Heart right ventricle (tissue), 16 donors: ENCODE data around the gene GRK1. TPM values are rescaled to one million over a fixed set of nuclear protein-coding genes. Genes with fewer than 3 reads are reported as not detected.
A peak's percentile ranks its signal among the peaks of the same experiment; 100 is the strongest.

ENCODE experiments used
- ATAC-seq, 8 donors: fragments of 200-7000 bp; cut with Tn5 transposase; one replicate each; pipeline ENCODE4 v1.9.1; 2020; ENCODE audit warnings: mild to moderate bottlenecking in 8 of 8, moderate library complexity in 8 of 8, moderate number of reproducible peaks in 1 of 8
- DNase-seq, 2 donors: peaks; one replicate each; pipeline ENCODE4 v3.0.0-alpha.2; 2020
- H3K27ac ChIP-seq, 10 donors: fragments of 200-600 bp; sonication (generic) in 2 of 10; one replicate each; pipeline versions ENCODE4 v1.5.0 to v1.8.0; 2020 to 2022; ENCODE audit warnings: mild to moderate bottlenecking in 3 of 10
- H3K27me3 ChIP-seq, 7 donors: fragments of 200-600 bp; one replicate each; pipeline ENCODE4 v1.8.0; 2021 to 2022; ENCODE audit warnings: mild to moderate bottlenecking in 2 of 7
- H3K36me3 ChIP-seq, 9 donors: fragments of 200-600 bp; sonication (generic) in 1 of 9; one replicate each; pipeline versions ENCODE4 v1.5.0 to v1.8.0; 2020 to 2022; ENCODE audit warnings: mild to moderate bottlenecking in 2 of 9
- H3K4me1 ChIP-seq, 9 donors: fragments of 200-600 bp; sonication (generic) in 1 of 9; one replicate each; pipeline versions ENCODE4 v1.5.0 to v1.8.0; 2020 to 2022; ENCODE audit warnings: mild to moderate bottlenecking in 4 of 9
- H3K4me3 ChIP-seq, 10 donors: fragments of 200-600 bp; sonication (generic) in 2 of 10; one replicate each; pipeline versions ENCODE4 v1.5.0 to v1.8.0; 2020 to 2022; ENCODE audit warnings: mild to moderate bottlenecking in 7 of 10, moderate library complexity in 2 of 10
- H3K9me3 ChIP-seq, 11 donors: fragments of 200-600 bp in 10 of 11; sonication (generic) in 2 of 11; one replicate each; pipeline versions ENCODE4 v1.5.0 to v1.8.0; 2013 to 2022; ENCODE audit warnings: mild to moderate bottlenecking in 2 of 11, control low read depth in 1 of 11, moderate library complexity in 1 of 11
- WGBS, 2 donors: extraction: QIAGEN DNeasy Blood & Tissue Kit; methylation state at CpG; one replicate each; pipeline ENCODE4 v1.1.7; 2013; ENCODE audit warnings: inconsistent platforms in 1 of 2; 5-methylcytosine and 5-hydroxymethylcytosine counted together
- intact Hi-C, 10 donors: fragments of 100-400 bp; cut with DNase I; formaldehyde crosslinking; loops; one replicate each; pipeline versions ENCODE4 v1.11.1 to v1.14.2; 2022
- polyA plus RNA-seq, 2 donors: library from polyadenylated mRNA; stranded (reverse); fragments of 200-250 nt; gene quantifications; one replicate each; pipeline ENCODE4 v1.2.3, GENCODE V29; 2013
- total RNA-seq, 10 donors: library from RNA; stranded (reverse); fragmentation: NEBNext Ultra II Directional in 3 of 10; extraction: Animal tissue kit (Norgen Biotek cat#: 25700) in 3 of 10; gene quantifications; one replicate each; pipeline versions ENCODE4 v1.2.1 to v1.2.4, GENCODE V29; 2021 to 2023
- TF ChIP-seq, protein P1 (sequence below), 9 donors: fragments of 200-600 bp; sonication (generic) in 2 of 9; IDR thresholded peaks; one replicate each; pipeline versions ENCODE4 v1.5.0 to v1.8.0; 2021 to 2022; ENCODE audit warnings: antibody characterized with exemption in 9 of 9, mild to moderate bottlenecking in 5 of 9, moderate library complexity in 1 of 9
- donor health status: Arrhythmogenic right ventricular cardiomyopathy.
- donor health status: ischemic (EF 13 %, LVEDD 7.1; RV severe dilation, severe dysfunction).
- donor health status: healthy with polysubstance abuse.
- donor health status: DM: no; HTN: yes; CAD: no.
- donor health status: DM: no; HTN: no; CAD: no.
- donor health status: ischemic (EF 25% LVEDD 6.9; RV normal size, moderate dysfunction).
- donor health status: ischemic (EF 25% LVEDD 5.7; RV mildly dilated, moderate dysfunction).
- donor health status: healthy.
- donor health status: DM: yes; HTN: yes; CAD: no.
- donor health status: Ischemic cardiomyopathy.
- donor health status: ischemic (EF 35%, LVEDD 5.7; RV mildly dilated, moderate dysfunction).
- donor health status: nonischemic (EF 11% LVEDD 7.7; RV severe dilation, severe dysfunction).
- donor health status: DM: yes; HTN: yes; CAD: no.
- donor health status: PGD.
- donor health status: ischemic (EF 29% LVEDD 5.4; RV normal size, mild dysfunction).
- donor health status: nonischemic (EF 23%, LVEDD 6.1; RV moderate dilation, normal function).

The GRK1 gene
- total and polyA plus RNA-seq, 12 donors = 0.01 to 0.79 (median 0.18) TPM; not detected in 4

DNA sequence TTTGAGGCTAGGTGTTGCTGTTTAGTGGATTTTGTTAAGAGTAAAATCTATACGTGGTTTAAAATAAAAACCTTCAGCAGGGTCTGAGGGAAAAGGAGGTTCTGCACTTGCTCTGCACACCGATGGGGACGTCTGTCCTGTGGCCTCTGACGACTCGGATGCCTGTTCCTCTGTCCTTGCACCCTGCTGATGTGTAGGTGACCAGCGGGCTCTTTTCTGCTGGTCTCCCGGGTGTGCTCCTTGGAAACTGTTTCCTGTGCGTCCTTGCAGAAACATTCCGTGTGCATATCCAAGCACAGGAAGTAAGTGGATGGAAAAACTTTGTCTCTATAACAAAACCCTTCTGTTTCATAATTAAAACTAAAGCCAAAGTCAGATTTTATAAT is 12.9 kb upstream of the GRK1 start:
- H3K27me3 ChIP-seq = peaks cover 0 to 4% (median 0%) of the 10 kb centered on the region in 7 donors
- ATAC-seq (no peak), DNase-seq (no peak)
- H3K4me1 ChIP-seq = peaks cover 0 to 4% (median 0%) of the 10 kb centered on the region in 9 donors
- H3K9me3 ChIP-seq = no peaks in the 10 kb centered on the region
- no peaks in the 10 kb centered on the region for H3K36me3 ChIP-seq
- TF ChIP-seq, protein P1, sequence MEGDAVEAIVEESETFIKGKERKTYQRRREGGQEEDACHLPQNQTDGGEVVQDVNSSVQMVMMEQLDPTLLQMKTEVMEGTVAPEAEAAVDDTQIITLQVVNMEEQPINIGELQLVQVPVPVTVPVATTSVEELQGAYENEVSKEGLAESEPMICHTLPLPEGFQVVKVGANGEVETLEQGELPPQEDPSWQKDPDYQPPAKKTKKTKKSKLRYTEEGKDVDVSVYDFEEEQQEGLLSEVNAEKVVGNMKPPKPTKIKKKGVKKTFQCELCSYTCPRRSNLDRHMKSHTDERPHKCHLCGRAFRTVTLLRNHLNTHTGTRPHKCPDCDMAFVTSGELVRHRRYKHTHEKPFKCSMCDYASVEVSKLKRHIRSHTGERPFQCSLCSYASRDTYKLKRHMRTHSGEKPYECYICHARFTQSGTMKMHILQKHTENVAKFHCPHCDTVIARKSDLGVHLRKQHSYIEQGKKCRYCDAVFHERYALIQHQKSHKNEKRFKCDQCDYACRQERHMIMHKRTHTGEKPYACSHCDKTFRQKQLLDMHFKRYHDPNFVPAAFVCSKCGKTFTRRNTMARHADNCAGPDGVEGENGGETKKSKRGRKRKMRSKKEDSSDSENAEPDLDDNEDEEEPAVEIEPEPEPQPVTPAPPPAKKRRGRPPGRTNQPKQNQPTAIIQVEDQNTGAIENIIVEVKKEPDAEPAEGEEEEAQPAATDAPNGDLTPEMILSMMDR (IDR thresholded peaks at IDR 0.05) = no peak
- intact Hi-C loops = no loop called here
- 56 to 58% methylated on average over 9 of the region's 9 CpGs for WGBS, 2 donors
- no peak overlapping the region for H3K4me3 ChIP-seq
- H3K27ac ChIP-seq = no peak overlapping the region

DNA sequence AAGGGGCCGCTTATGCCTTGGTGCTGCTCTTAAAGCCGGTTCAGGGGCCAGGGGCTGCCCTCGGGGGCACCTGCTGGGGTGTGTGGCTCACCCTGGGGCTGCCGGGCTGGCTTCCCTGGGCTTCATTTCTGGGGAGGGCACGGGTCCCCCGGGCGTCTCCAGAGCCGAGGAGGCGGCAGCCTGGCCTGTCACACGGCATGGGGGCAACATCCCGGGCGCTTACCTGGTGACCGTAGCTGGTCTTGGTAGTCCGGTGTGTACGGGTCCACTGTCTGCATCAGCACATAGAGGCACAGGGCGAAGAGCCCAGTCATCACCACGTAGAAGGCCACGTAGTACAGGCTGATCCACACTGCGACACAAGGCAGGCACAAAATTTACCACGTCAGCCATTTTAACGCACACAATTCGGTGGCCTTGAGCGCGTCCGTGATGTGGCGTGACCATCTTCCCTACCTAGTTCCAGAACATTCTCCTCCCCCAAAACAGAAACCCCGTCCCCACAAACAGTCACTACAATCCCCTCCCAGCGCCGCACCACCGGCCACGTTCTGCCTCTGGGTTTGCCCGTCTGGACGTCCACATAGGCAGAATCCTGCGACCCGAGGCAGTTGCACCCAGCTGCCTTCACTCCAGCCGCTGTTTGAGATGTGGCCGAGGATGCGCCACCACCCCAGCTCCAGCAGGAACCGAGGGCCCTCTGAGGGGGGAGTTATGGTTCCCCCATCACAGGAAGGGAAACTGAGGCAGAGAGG is 12.3 kb upstream of the GRK1 start:
- TF ChIP-seq, protein P1 (IDR thresholded peaks at IDR 0.05) = no peak
- Histone ChIP-seq H3K36me3 (no peaks in the 10 kb centered on the region), H3K4me3 (no peak overlapping the region), H3K27me3 (peaks cover 0 to 4% (median 0%) of the 10 kb centered on the region in 7 donors), H3K4me1 (no peaks in the 10 kb centered on the region), H3K27ac (no peak overlapping the region), H3K9me3 (no peaks in the 10 kb centered on the region)
- DNase-seq = no peak
- intact Hi-C loops = no loop called here
- WGBS, 2 donors = 90 to 93% methylated on average over 39 of the region's 39 CpGs
- no peak for ATAC-seq

DNA sequence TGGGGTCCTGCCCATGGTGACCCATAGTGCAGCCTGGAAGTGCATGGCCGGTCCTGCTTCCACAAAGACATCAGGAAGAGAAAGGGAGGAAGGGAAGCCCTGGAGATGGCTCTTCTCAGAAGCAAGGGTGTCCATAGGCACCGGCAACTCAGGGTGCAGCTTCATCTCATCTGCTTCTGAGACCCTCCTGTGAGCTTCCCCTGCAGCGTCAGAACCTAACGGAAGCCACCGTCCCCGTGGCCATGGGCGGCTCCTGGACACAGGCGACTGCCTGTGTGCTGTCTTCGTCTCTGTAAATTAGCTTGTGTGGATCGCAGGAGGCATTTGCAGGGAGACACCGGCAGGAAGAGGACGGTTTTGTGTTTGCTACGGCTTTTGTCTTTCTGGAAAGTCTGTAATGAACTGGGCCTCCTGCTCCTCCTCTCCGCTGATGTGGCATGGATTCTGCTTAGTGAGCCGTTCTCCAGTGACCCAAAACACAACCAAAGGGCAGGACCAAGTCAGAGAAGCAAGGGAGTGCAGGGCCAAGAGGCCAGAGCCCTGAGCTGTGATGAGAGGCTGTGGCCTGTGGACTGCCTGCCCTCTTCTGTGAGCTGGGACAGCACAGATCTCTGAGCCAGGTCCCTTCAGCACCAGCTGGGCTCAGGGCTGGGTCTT is 11.5 kb upstream of the GRK1 start:
- intact Hi-C loops = no loop called here
- Histone ChIP-seq H3K9me3 (peaks cover 0 to 3% (median 0%) of the 10 kb centered on the region in 11 donors), H3K4me1 (no peaks in the 10 kb centered on the region), H3K27me3 (peaks cover 0 to 4% (median 0%) of the 10 kb centered on the region in 7 donors), H3K4me3 (no peak overlapping the region), H3K36me3 (no peaks in the 10 kb centered on the region), H3K27ac (no peak overlapping the region)
- DNase-seq (no peak), ATAC-seq (no peak)
- TF ChIP-seq, protein P1 (IDR thresholded peaks at IDR 0.05) = no peak
- 84 to 91% methylated on average over 15 of the region's 15 CpGs for WGBS, 2 donors

DNA sequence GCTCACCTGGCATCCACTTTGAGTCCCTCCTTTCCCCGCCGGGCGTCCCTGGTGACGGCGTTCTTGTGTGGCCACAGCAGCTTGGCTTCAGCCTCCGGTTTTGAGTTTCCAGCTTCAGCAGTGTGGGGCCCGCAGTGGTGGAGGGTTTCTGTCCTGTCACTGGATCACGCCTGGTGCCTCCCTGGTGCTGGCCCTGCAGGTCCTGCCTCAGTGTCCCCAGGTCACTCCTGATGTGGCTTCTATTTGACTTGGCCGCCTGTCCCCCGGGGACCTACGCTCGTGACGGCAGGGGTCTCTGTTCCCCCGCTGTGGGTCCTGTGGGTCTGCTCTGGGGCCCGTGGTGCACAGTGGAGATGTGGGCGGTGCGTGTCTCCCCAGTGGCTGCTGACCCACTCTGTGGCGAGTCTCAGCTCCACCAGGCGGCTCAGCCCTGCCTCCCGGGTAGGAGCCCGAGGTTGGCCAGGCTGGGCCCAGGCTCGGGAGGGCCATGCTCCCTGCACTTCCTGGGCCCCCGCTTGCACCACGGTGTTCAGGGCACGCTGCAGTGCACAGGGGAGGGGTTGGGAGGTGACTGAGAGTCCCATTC is 10.9 kb upstream of the GRK1 start:
- peaks cover 0 to 4% (median 0%) of the 10 kb centered on the region in 7 donors for H3K27me3 ChIP-seq
- 92 to 95% methylated on average over 25 of the region's 25 CpGs for WGBS, 2 donors
- intact Hi-C loops = no loop called here

More for the DNA sequence above, 10.9 kb upstream of the GRK1 start:
- DNase-seq = no peak
- H3K9me3 ChIP-seq = peaks cover 0 to 9% (median 1%) of the 10 kb centered on the region in 11 donors
- TF ChIP-seq, protein P1 (IDR thresholded peaks at IDR 0.05) = no peak
- H3K27ac ChIP-seq = no peak overlapping the region
- no peaks in the 10 kb centered on the region for H3K36me3 ChIP-seq
- no peak overlapping the region for H3K4me3 ChIP-seq
- ATAC-seq = peak in 1 of 8 donors; percentile 13
- H3K4me1 ChIP-seq = no peaks in the 10 kb centered on the region
